ENCODE results near the gene HLA-E. TPM values are rescaled to one million over a fixed set of nuclear protein-coding genes. Genes with fewer than 3 reads are reported as not detected.

The HLA-E gene
- total and polyA plus RNA-seq, 2 of the 13 experiments (the other 11 are each of a cell fraction or from before 2014, with no cell fraction given): 45.2 to 90.4 TPM

GRCh38 chr6:30541515-30542403, 52.5 kb downstream of the HLA-E start (continued):
- TF ChIP-seq ZNF788 (CRISPR knock-in tag; IDR thresholded peaks at IDR 0.05; ENCODE audit: borderline replicate concordance) (peak; percentile 26; the same call in 1 of the 2 replicates), XBP1 (CRISPR knock-in tag; IDR thresholded peaks at IDR 0.05) (no peak), ZZZ3 (CRISPR knock-in tag; IDR thresholded peaks at IDR 0.05; ENCODE audit: borderline replicate concordance) (no peak), ZNF569 (CRISPR knock-in tag; IDR thresholded peaks at IDR 0.05; ENCODE audit: borderline replicate concordance) (no peak), ZNF687 (CRISPR knock-in tag; IDR thresholded peaks at IDR 0.05) (0 out of 2 replicates have a peak, but pooled peaks have one; percentile 15), ZNF317 (CRISPR knock-in tag; IDR thresholded peaks at IDR 0.05) (no peak), ATF5 (CRISPR knock-in tag; IDR thresholded peaks at IDR 0.05; ENCODE audit: low read depth) (no peak), HIVEP1 (CRISPR knock-in tag; IDR thresholded peaks at IDR 0.05) (no peak), MZF1 (CRISPR knock-in tag; IDR thresholded peaks at IDR 0.05; ENCODE audit: borderline replicate concordance) (no peak), DNMT3B (CRISPR knock-in tag; conservative IDR thresholded peaks at IDR 0.05) (no peak), ZNF614 (CRISPR knock-in tag; IDR thresholded peaks at IDR 0.05; ENCODE audit: borderline replicate concordance) (0 out of 2 replicates have a peak, but pooled peaks have one; percentile 24), NRL (CRISPR knock-in tag; IDR thresholded peaks at IDR 0.05; ENCODE audit: borderline replicate concordance) (no peak), PRDM10 (CRISPR knock-in tag; IDR thresholded peaks at IDR 0.05; ENCODE audit: low read depth) (peak; percentile 53; the same call in 1 of the 2 replicates), ERF (CRISPR knock-in tag; IDR thresholded peaks at IDR 0.05) (peak; percentile 49; the same call in 1 of the 2 replicates), GPN1 (CRISPR knock-in tag; IDR thresholded peaks at IDR 0.05; ENCODE audit: borderline replicate concordance) (no peak), HBP1 (CRISPR knock-in tag; IDR thresholded peaks at IDR 0.05; ENCODE audit: low read depth) (0 out of 2 replicates have a peak, but pooled peaks have one; percentile 30), TBX3 (IDR thresholded peaks at IDR 0.05; ENCODE audit: borderline replicate concordance) (no peak), ZNF350 (CRISPR knock-in tag; IDR thresholded peaks at IDR 0.05; ENCODE audit: borderline replicate concordance, low read depth) (peak; percentile 55; the same call in 1 of the 2 replicates)
